ENCODE measurements around the gene TVP23C. TPM values are rescaled to one million over a fixed set of nuclear protein-coding genes. Genes with fewer than 3 reads are reported as not detected.

TVP23C gene
- total and polyA plus RNA-seq, 2 of the 8 experiments (the other 6 are each of a cell fraction or from before 2014, with no cell fraction given), result 2.9 to 9.6 TPM

DNA sequence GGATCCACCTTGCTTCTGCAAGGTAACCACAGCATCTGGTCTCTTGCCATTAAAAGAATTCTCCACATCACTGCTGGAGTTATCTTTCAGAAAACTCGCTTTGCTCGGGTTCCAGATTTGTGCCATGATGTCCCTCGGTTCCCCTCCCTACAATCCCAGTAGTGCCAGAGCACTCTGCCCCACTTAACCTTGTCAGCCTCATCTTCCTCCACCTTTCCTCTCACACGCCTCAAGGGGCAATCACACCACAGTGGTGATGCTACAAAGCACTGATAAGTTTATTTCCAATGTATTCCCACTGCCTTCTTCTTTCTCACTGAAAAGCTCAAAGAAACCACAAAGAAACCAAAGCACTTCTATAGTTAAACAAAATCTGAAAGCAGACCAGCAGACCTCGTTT is 84.4 kb downstream of the TVP23C start:
- Histone ChIP-seq H4K20me1 (replicated peaks in 1 of 2; ENCODE audit: control insufficient read depth in 1 of 2, insufficient read depth in 2 of 2, low read length in 2 of 2) (peaks cover 0 to 2% of the 10 kb centered on the region in 2 experiments), H3K14ac (ENCODE audit: insufficient read length) (no peak overlapping the region), H2BK20ac (ENCODE audit: low read length) (no peak overlapping the region), H2BK12ac (ENCODE audit: low read depth, low read length) (no peak overlapping the region), H3K56ac (replicated peaks; ENCODE audit: insufficient read length, low read depth, low read length) (no peak overlapping the region), H4K91ac (replicated peaks; ENCODE audit: insufficient read length, low read length) (no peak overlapping the region), H2AFZ (ENCODE audit: low read length) (no peak overlapping the region), H3K79me1 (ENCODE audit: low read depth, low read length) (no peaks in the 10 kb centered on the region), H2BK15ac (ENCODE audit: low read length) (no peak overlapping the region), H3K27me3 (replicated peaks in 1 of 4; ENCODE audit: control insufficient read depth in 3 of 4, extremely low read depth in 1 of 4, insufficient read depth in 3 of 4, low read length in 3 of 4) (no peaks in the 10 kb centered on the region), H3K18ac (ENCODE audit: extremely low read depth, low read length) (no peak overlapping the region), H4K8ac (ENCODE audit: extremely low read depth, insufficient read depth, low read length) (no peak overlapping the region), H3K4me3 (ENCODE audit: extremely low read depth in 1 of 4, insufficient read depth in 2 of 4, low read depth in 3 of 4, low read length in 4 of 4) (no peak overlapping the region), H3K23me2 (ENCODE audit: low read depth, low read length) (no peaks in the 10 kb centered on the region), H4K5ac (ENCODE audit: insufficient read length, low read depth, low read length) (no peak overlapping the region), H2BK5ac (ENCODE audit: low read depth, low read length) (no peak overlapping the region), H2AK5ac (ENCODE audit: low read depth, low read length) (no peak overlapping the region), H3K4me2 (ENCODE audit: insufficient read depth in 1 of 2, low read depth in 2 of 2, low read length in 2 of 2) (no peak overlapping the region), H3K4me1 (replicated peaks in 1 of 4; ENCODE audit: control insufficient read depth in 3 of 4, insufficient read depth in 4 of 4, low read length in 3 of 4) (no peaks in the 10 kb centered on the region), H3K4ac (replicated peaks; ENCODE audit: insufficient read length, low read depth, low read length) (no peak overlapping the region), H3K27ac (ENCODE audit: low read depth, low read length) (no peak overlapping the region), H3K36me3 (ENCODE audit: control insufficient read depth in 2 of 4, insufficient read depth in 4 of 4, low read length in 3 of 4) (peaks cover 0 to 3% (median 1%) of the 10 kb centered on the region in 4 experiments; a peak in 1 of 8 replicates), H3K79me2 (ENCODE audit: control insufficient read depth in 1 of 2, insufficient read depth in 2 of 2, low read length in 2 of 2) (no peaks in the 10 kb centered on the region), H3K9ac (replicated peaks in 1 of 4; ENCODE audit: extremely low read depth in 1 of 4, low read depth in 3 of 4, low read length in 3 of 4) (no peak overlapping the region), H3K9me3 (ENCODE audit: insufficient read depth in 2 of 2, low read depth in 1 of 2, low read length in 1 of 2) (no peaks in the 10 kb centered on the region), H2BK120ac (replicated peaks; ENCODE audit: low read depth, low read length) (no peak overlapping the region), H3K23ac (ENCODE audit: insufficient read length) (no peak overlapping the region)
- 92% methylated on average over 5 of the region's 5 CpGs; no CpG with 5 or more reads in 1 of the 2 experiments for WGBS, 2 experiments (ENCODE audit: extremely low coverage in 1 of 2, insufficient coverage in 1 of 2, insufficient read length in 1 of 2, insufficient replicate concordance in 2 of 2, low coverage in 1 of 2, low lambda C conversion rate in 2 of 2, missing lambda C conversion rate in 1 of 2)
- POLR2A ChIA-PET (ENCODE audit: partially characterized antibody), result interaction anchor here (1.1 to 1.5 kb wide), 2 partner anchors 11 to 24 kb away, joined by 3 to 5 read pairs; no protein-coding TSS in a partner anchor
- CTCF ChIA-PET (ENCODE audit: partially characterized antibody), result interaction anchor here (1.6 to 2.1 kb wide), 2 partner anchors 11 to 215 kb away, joined by 3 to 7 read pairs; no protein-coding TSS in a partner anchor
- TF ChIP-seq RNF2 (IDR thresholded peaks at IDR 0.05; ENCODE audit: borderline replicate concordance, low read depth, low read length, missing control alignments, poor library complexity, severe bottlenecking) (no peak), ASH2L (IDR thresholded peaks at IDR 0.05; ENCODE audit: low read length) (no peak), SP2 (IDR thresholded peaks at IDR 0.05; ENCODE audit: low read length) (no peak), EP300 (IDR thresholded peaks at IDR 0.05; ENCODE audit: borderline replicate concordance in 1 of 2, low read depth in 2 of 2, low read length in 2 of 2) (no peak), TCF12 (IDR thresholded peaks at IDR 0.05; ENCODE audit: low read depth, low read length) (no peak), MAFK (IDR thresholded peaks at IDR 0.05; ENCODE audit: low read depth, low read length) (no peak), PHF8 (conservative IDR thresholded peaks at IDR 0.05; ENCODE audit: low read depth, low read length) (no peak), GABPA (IDR thresholded peaks at IDR 0.05; ENCODE audit: borderline replicate concordance, insufficient read depth, low read length) (no peak), RAD21 (IDR thresholded peaks at IDR 0.05 in 1 of 2, conservative IDR thresholded peaks at IDR 0.05 in 1 of 2; ENCODE audit: low read depth in 2 of 2, low read length in 2 of 2) (no peak), CBX8 (IDR thresholded peaks at IDR 0.05; ENCODE audit: borderline replicate concordance, low read depth, low read length) (no peak), CREB1 (IDR thresholded peaks at IDR 0.05) (no peak)
- TF ChIP-seq, protein P1, sequence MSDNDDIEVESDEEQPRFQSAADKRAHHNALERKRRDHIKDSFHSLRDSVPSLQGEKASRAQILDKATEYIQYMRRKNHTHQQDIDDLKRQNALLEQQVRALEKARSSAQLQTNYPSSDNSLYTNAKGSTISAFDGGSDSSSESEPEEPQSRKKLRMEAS (IDR thresholded peaks at IDR 0.05), result no peak
- FAIRE-seq (no peak), DNase-seq (ENCODE audit: low read depth in 1 of 2, low spot score in 2 of 2) (no peak)
